ENCODE data around the gene TNK1.

Gene TNK1

DNA sequence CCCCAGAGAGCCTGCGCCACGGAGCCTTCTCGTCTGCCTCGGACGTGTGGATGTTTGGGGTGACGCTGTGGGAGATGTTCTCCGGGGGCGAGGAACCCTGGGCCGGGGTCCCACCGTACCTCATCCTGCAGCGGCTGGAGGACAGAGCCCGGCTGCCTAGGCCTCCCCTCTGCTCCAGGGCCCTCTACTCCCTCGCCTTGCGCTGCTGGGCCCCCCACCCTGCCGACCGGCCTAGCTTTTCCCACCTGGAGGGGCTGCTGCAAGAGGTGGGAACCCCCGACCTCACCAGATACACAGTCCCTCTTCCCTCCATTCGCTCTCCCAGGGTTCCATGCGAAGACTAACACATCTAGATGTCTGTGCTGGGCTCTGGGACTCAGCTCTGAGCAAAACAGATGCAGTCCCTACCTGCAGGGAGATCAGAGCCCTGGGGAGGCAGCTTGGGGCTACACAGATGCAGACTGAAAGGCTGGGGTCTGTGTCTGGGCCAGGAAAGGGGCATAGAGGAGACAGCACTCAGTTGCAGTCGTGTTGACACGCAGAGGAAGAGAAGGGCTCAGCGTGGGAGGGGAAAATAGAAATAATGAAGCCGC lies 3.7 kb downstream of the TNK1 start:
- Mint-ChIP-seq H3K9me3 (peaks cover 3% of the 10 kb centered on the region), H3K36me3 (ENCODE audit: low read depth) (peaks cover 13% of the 10 kb centered on the region), H3K4me1 (peaks cover 5% of the 10 kb centered on the region), H3K27me3 (ENCODE audit: low read depth) (peaks cover 54% of the 10 kb centered on the region), H3K27ac (no peak overlapping the region), H3K4me3 (peak overlapping the region; percentile 9 to 66 (median 48))
- TF ChIP-seq CTCF (IDR thresholded peaks at IDR 0.05; ENCODE audit: unreplicated experiment in 3 of 3) = no peak

DNA sequence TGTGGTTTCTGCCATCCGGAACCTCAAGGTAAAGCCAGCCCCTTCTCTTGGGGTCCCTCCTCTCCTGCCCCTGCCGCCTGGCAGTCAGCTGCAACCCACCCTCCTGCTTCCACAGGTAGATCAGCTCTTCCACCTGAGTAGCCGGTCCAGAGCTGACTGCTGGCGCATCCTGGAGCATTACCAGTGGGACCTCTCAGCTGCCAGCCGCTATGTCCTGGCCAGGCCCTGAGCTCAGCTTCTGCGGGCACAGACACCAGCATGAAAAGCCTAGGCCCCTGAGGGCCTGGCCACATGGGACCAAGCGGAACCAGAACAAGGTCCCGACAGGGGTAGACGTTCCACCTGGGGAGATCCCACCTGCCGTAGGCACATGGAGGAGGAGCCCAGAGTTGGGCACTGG lies 8.0 kb downstream of the TNK1 start:
- Mint-ChIP-seq H3K27me3 (ENCODE audit: low read depth) (peaks cover 14% of the 10 kb centered on the region), H3K36me3 (ENCODE audit: low read depth) (peaks cover 31% of the 10 kb centered on the region), H3K27ac (no peak overlapping the region), H3K4me3 (no peak overlapping the region), H3K9me3 (no peaks in the 10 kb centered on the region), H3K4me1 (no peaks in the 10 kb centered on the region)
- no peak for TF ChIP-seq CTCF (IDR thresholded peaks at IDR 0.05; ENCODE audit: unreplicated experiment in 3 of 3)

DNA sequence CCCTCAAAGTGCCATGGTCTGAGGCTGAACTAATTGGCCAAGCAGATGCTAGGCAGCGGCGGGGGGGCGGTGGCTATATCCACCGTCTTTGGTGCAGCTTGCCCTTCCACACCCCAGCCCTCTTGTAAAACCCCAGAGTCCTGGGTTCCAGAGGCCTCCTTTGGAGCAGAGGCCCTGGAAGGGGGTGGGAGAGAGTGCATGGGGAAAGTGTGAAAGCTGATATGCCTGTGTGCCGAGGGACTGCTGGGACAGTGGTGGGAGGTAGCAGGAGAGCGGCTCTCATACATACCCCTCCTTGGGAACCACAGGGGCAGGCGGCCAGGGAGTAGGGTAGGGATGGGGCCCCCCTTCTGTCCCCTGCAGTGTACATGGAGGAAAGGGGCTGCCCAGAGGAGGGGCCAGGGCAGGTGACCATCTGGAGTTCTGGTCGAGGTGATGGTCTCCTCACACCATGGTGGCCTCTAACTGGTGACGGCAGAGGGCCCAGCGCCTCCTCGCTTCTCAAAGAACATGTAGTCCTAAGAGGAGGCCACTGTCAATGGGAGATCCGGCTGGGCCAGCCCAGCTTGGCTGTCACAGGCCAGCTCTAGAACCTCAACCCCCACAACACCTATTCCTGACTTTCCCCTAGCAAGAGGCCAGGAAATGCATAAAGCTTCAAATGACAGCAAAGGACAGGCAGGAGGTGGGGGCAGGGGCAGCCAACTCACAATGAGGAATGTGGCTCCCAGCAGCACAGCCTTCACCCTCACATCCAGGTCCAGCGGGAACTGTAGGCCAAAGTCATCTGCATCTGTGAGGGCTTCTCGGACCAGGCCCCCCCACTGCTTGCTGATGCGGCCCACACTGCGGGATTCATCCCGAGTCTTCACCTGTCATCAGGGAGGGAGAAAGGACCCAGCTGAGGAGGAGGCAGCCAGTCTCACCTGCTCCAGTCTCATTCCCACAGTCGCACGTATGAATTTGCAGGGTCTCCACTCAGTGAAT lies 9.3 kb downstream of the TNK1 start:
- Mint-ChIP-seq H3K4me3 (no peak overlapping the region), H3K4me1 (peaks cover 5% of the 10 kb centered on the region), H3K36me3 (ENCODE audit: low read depth) (peaks cover 31% of the 10 kb centered on the region), H3K9me3 (no peaks in the 10 kb centered on the region), H3K27me3 (ENCODE audit: low read depth) (peaks cover 5% of the 10 kb centered on the region), H3K27ac (no peak overlapping the region)
- TF ChIP-seq CTCF (IDR thresholded peaks at IDR 0.05; ENCODE audit: unreplicated experiment in 3 of 3) = no peak

- Mint-ChIP-seq H3K9me3 (no peaks in the 10 kb centered on the region), H3K36me3 (ENCODE audit: low read depth) (peaks cover 31% of the 10 kb centered on the region), H3K27ac (no peak overlapping the region), H3K27me3 (ENCODE audit: low read depth) (no peaks in the 10 kb centered on the region), H3K4me3 (peak overlapping the region; percentile 78 to 82 (median 80)), H3K4me1 (peaks cover 6% of the 10 kb centered on the region)
- TF ChIP-seq CTCF (IDR thresholded peaks at IDR 0.05; ENCODE audit: unreplicated experiment in 3 of 3) = no peak
These were observed 10.4 kb downstream of the TNK1 start for GRCh38 chr17:7391307-7391706.

GRCh38 chr17:7392696-7393612 lies 12.1 kb downstream of the TNK1 start:
- Mint-ChIP-seq H3K27ac (no peak overlapping the region), H3K9me3 (no peaks in the 10 kb centered on the region), H3K27me3 (ENCODE audit: low read depth) (no peaks in the 10 kb centered on the region), H3K36me3 (ENCODE audit: low read depth) (peaks cover 27% of the 10 kb centered on the region), H3K4me3 (peak overlapping the region; percentile 80 to 92 (median 91)), H3K4me1 (peaks cover 6% of the 10 kb centered on the region)
- TF ChIP-seq CTCF (IDR thresholded peaks at IDR 0.05; ENCODE audit: unreplicated experiment in 3 of 3) = no peak
